ENCODE results near the gene PERM1.

Gene PERM1

DNA sequence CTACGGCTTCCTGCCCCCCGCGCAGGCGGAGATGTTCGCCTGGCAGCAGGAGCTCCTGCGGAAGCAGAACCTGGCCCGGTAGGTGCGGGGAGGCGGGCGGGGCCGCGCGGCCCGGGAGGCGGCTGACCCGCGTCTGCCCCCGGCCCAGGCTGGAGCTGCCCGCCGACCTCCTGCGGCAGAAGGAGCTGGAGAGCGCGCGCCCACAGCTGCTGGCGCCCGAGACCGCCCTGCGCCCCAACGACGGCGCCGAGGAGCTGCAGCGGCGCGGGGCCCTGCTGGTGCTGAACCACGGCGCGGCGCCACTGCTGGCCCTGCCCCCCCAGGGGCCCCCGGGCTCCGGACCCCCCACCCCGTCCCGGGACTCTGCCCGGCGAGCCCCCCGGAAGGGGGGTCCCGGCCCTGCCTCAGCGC is 39.5 kb downstream of the PERM1 start:
- no peak for TF ChIP-seq GATA3 (IDR thresholded peaks at IDR 0.05; ENCODE audit: low read depth, low read length)
- TF ChIP-seq GATA2 (IDR thresholded peaks at IDR 0.05; ENCODE audit: low read depth, low read length), result no peak

DNA sequence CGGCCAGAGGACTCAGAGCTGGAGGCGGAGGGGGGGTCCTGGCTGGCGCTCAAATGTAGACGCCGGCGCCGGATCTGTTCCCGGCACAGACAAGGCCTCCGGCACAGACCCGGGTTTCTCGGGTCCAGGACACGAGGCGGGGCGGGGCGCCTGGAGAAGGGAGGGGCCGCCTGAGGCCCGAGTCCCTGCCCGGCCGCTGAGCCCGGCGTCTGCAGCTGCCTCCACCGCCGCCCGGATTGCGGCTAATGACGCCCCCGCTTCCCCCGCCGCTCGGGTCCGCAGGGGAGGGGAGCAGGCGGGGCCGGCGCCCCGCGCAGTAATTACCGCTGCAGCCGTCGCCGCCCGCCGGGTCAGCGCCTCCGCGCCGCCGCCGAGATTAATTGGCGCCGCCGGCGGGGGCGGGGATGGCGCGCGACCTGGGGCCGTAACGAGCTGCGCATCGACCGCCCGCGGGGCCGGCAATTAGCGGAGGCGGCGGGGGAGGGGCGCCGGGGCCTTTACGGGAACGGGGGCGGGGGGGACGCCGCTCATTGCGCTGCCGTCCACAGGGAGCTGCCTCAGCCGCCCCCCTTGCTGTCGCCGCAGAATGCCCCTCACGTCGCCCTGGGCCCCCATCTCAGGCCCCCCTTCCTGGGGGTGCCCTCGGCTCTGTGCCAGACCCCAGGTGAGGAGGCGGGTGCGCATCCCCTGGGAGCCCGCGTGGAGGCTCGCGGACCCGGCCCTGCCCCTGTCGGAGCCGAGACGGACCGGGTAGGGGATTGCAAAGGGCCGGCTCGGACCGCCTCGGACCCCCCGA is 40.1 kb downstream of the PERM1 start:
- TF ChIP-seq GATA2 (IDR thresholded peaks at IDR 0.05; ENCODE audit: low read depth, low read length) (no peak), GATA3 (IDR thresholded peaks at IDR 0.05; ENCODE audit: low read depth, low read length) (no peak)

DNA sequence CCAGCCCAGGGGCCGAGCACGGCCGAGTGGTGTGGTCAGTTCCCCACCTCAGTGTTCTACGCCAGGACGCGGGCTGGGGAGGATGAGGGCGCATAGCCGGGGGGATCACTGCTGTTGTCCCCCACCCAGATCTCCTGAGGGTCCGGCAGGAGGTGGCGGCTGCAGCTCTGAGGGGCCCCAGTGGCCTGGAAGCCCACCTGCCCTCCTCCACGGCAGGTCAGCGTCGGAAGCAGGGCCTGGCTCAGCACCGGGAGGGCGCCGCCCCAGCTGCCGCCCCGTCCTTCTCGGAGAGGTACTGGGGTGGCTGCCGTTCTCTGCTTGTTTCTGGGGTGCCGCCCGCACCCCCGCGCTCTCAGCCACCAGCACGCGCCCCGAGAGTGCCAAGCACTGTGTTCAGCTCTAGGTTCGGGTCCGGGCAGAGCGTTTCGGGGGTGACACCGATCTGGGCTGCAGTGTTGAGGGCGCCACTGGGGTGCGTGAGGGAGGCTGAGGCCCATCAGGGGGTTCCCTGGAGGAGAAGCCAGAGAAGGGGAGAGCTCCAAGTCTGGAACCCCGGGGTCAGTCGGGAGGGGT is 40.8 kb downstream of the PERM1 start:
- no peak for TF ChIP-seq GATA3 (IDR thresholded peaks at IDR 0.05; ENCODE audit: low read depth, low read length)
- no peak for TF ChIP-seq GATA2 (IDR thresholded peaks at IDR 0.05; ENCODE audit: low read depth, low read length)

DNA sequence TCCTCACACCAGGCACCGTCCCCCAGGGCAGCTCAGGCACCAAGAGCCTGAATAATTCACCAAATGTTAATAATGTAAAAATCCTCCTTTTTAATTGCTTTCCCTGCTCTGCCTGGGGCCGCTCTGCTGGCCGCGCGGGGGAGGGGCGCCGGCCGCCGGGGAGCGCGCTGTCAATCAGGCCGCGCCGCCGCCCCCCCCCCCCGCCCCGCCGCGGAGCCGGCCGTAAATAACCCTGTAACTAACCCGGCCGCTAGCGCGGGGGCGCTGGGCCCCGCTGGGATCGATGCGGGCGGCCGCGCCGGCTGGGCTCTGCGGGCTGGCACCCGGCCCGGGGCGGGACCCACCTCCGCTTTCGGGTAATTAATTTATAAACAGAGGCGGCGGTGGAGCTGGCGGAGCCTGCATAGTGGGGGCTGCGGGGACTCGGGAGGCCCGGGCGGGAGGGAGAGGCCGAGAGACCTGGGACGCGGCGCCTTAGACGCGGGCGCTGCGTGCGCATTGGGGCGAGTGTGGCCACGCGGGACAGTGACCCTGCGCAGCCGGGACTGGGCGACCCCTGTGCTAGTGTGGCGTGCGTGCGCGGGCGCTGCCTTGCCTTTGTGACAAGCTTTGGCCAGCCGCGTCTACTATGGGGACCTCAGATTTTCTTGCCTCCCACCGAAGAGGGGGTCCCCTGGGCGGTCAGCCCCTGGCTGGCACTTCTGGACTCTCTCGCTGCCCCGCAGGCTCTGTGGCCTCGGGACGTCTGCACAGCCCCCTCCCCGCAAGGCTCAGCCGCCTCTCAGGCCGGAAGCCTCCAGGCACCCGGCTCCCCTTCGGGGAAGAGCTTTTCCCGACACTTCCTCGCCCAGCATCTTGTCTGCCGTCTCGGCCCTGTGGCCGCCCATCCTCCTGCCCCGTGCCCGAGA is 41.5 kb downstream of the PERM1 start:
- no peak for TF ChIP-seq GATA2 (IDR thresholded peaks at IDR 0.05; ENCODE audit: low read depth, low read length)
- TF ChIP-seq GATA3 (IDR thresholded peaks at IDR 0.05; ENCODE audit: low read depth, low read length), result no peak

DNA sequence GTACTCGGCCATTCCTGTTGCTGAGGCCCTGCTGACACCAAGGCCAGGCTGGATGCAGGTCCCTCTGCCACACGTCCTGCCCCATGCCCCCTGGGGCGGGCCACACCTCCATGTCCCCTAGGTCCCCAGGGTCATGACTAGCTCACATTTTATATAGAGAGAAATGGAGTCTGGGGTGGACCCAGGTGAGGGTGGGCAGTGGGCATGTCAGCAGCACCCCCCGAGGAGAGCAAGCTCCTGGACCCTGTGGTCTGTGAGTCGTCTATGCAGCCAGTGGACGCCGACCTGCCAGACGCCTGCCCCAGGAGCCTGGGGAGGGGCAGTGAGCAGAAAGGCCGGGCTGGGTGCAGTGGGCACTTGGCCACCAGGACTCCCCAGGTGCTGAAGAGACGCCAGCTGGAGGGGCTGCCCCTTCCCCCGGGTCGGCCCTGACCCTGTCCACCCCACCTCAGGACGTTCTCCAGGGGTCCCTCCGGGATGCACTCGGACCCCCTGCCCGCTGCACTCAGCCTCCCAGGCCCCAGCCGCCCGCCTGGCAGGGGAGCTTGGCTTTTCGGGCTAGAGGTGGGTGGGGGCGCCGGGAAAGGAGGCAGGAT is 42.3 kb downstream of the PERM1 start:
- TF ChIP-seq GATA2 (IDR thresholded peaks at IDR 0.05; ENCODE audit: low read depth, low read length) (no peak), GATA3 (IDR thresholded peaks at IDR 0.05; ENCODE audit: low read depth, low read length) (no peak)

DNA sequence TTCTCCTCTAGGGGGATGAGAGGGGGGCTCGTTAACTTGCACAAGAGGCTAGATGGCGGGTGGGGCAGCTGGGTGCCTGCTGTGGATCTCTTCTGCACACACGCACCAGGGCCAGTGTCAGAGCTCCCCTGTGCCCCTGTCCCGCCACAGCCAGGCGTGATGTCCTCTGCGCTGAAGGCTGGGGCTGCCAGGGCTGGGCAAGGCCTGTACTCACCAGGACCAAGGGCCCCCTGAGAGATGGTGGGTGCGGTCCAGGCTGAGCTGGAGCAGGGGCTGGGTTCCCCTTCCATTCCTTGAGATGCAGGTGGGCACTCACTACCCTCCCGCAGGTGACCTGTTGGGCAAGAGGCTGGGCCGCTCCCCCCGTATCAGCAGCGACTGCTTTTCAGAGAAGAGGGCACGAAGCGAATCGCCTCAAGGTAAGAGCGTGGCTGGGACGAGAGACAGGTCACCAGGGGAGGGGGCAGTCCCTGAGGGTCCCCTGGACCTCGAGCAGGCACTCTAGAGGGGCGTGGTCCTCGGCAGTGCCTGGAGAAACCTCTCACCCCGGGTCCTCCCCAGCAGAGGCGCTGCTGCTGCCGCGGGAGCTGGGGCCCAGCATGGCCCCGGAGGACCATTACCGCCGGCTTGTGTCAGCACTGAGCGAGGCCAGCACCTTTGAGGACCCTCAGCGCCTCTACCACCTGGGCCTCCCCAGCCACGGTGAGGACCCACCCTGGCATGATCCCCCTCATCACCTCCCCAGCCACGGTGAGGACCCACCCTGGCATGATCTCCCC is 43.0 kb downstream of the PERM1 start:
- TF ChIP-seq GATA3 (IDR thresholded peaks at IDR 0.05; ENCODE audit: low read depth, low read length) (no peak), GATA2 (IDR thresholded peaks at IDR 0.05; ENCODE audit: low read depth, low read length) (no peak)

DNA sequence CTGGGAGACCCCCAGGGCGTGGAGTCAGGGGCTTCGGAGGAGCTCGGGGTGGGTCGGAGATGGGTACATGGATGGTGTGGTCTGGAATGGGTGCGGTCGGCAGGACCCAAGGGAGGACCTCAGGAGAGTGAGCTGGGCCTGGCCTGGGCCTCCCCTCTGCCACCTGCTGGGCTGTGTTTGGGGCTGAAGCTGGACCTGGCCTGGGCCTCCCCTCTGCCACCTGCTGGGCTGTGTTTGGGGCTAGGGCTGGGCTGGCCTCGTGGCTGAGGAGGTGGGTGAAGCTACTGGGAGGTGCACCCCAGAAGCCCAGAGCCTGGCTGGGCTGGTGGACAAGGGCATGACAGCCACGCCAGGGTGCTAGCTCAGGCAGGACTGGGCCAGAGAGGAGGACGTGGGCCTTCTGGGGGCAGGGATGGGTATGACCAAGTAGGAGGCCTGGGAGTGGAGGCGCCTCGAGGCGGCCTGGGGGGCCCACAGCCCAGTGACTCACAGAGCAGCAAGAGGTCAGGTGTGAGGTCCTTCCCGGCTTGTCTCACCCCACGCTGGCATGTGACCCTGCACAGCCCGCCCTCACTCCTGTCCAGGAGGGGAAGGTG is 43.7 kb downstream of the PERM1 start:
- TF ChIP-seq GATA2 (IDR thresholded peaks at IDR 0.05; ENCODE audit: low read depth, low read length) (no peak), GATA3 (IDR thresholded peaks at IDR 0.05; ENCODE audit: low read depth, low read length) (no peak)

DNA sequence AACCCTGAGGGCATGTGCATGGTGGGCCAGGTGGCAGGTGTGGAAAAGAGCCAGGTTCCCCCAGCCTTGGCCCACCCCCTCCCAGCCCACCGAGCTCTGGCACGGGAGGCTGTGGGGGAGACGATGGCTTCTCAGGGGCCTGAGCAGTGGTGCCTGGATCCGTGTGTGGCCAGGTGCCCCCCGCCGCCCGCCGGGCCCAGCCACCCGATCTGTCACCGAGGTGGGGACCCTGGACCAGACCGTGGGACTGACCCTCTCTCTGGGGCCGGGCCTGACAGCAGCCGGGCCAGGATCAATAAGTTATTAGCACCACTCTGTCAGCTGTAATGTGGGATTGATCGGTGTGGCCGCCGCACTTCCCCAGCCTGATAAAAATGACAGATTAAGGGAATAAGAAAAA is 44.4 kb downstream of the PERM1 start:
- TF ChIP-seq GATA2 (IDR thresholded peaks at IDR 0.05; ENCODE audit: low read depth, low read length) (no peak), GATA3 (IDR thresholded peaks at IDR 0.05; ENCODE audit: low read depth, low read length) (no peak)

DNA sequence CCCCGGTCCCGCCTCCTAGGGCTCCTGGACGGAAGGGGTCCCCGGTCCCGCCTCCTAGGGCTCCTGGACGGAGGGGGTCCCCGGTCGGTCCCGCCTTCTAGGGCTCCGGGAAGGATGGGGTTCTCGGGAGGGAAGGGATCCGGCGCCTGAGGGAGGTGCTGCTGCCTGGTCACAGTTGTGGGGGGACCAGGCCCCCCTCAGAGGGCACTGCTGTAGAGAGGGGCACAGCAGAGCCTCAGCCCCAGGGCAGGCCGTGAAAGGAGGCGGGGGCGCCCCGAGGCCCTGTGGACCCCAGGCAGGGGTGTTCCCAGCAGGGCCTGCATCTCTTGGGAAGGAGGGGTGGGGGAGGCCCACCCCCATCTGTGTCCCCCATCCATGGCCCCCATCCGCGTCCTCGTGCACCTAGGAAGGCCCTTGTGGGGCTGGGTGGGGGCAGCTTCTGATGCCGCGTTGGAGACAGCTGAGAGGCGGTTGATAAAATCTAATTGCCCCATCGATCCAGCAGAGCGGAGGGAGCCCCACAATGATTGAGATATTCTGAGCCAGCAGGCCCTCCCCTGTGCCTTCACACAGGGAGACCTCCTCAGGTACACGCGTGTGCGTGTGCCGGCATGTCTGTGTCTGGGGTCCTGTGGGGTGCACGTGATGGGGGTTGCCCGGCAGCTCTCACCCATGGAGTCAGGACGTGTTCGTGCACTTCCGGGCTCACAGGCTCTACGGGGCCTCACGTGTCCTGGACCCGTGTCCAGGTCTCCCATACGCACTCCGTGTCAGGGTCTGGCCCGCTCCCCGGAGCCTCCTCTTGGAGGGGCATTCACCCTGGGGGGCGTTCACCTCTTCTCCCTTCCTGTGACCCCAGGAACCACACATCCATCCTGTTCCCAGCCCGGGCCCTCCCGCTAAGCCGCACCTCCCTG is 45.3 kb downstream of the PERM1 start:
- TF ChIP-seq GATA2 (IDR thresholded peaks at IDR 0.05; ENCODE audit: low read depth, low read length) (no peak), GATA3 (IDR thresholded peaks at IDR 0.05; ENCODE audit: low read depth, low read length) (no peak)

DNA sequence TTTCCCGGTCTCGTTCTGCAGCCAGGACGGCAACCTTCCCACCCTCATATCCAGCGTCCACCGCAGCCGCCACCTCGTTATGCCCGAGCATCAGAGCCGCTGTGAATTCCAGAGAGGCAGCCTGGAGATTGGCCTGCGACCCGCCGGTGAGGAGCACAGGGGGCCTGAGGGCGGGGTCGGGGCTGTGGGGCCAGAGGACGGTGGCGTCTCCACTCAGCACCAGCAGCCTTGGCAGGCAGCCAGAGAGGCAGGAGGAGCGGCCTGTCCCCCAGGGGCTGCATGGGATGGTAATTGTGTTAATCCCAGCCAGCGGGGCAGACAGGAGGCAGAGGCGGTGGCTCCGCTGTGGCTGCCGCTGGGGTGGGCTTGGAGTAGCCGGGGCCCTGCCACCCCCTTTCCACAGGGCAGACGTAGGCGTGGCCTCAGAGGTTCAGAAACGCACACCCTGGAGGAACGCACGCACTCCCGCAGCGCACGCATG is 46.1 kb downstream of the PERM1 start:
- TF ChIP-seq GATA2 (IDR thresholded peaks at IDR 0.05; ENCODE audit: low read depth, low read length) (no peak), GATA3 (IDR thresholded peaks at IDR 0.05; ENCODE audit: low read depth, low read length) (no peak)

DNA sequence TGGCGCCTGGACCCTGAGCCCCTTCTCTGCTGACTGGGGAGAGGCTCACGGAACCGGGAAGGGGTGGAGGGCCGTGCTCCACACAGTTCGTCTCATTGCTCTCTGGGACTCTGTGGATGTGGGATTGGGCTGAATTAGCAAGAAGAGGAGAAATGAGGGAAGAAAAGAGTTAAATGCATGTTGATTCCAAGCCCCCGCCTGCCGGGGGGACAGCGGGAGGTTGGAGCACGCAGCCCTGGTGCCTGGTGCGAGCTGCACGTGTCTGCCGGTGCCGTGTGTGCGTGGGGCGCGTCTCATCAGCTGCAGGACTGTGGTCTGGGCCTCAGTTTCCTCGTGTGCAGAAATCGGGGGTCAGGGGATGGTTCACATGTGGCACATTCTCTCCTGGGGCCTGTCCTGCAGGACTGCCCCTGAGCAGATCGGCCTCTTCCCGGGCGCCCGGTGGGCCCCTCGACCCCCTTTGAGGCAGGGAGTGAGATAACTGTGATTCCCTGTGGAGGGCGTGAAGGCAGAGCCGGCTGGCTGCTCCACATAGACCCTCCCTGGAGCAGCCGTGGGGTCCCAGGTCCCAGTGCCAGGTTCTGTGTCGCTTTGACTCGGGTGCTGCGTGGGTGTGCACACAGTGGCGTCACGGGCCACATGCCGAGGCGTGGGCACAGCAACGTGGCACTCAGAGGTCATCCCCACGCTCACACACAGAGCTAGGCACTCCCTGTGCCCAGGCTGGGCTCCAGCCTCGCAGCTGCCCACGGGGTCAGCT is 46.7 kb downstream of the PERM1 start:
- TF ChIP-seq GATA3 (IDR thresholded peaks at IDR 0.05; ENCODE audit: low read depth, low read length) (no peak), GATA2 (IDR thresholded peaks at IDR 0.05; ENCODE audit: low read depth, low read length) (no peak)

Data from SH-SY5Y (cell line).